ENCODE measurements around the gene IL4. TPM values are rescaled to one million over a fixed set of nuclear protein-coding genes. Genes with fewer than 3 reads are reported as not detected.

Gene IL4
- total RNA-seq, 1 donor from 2014 or later, result not detected

DNA sequence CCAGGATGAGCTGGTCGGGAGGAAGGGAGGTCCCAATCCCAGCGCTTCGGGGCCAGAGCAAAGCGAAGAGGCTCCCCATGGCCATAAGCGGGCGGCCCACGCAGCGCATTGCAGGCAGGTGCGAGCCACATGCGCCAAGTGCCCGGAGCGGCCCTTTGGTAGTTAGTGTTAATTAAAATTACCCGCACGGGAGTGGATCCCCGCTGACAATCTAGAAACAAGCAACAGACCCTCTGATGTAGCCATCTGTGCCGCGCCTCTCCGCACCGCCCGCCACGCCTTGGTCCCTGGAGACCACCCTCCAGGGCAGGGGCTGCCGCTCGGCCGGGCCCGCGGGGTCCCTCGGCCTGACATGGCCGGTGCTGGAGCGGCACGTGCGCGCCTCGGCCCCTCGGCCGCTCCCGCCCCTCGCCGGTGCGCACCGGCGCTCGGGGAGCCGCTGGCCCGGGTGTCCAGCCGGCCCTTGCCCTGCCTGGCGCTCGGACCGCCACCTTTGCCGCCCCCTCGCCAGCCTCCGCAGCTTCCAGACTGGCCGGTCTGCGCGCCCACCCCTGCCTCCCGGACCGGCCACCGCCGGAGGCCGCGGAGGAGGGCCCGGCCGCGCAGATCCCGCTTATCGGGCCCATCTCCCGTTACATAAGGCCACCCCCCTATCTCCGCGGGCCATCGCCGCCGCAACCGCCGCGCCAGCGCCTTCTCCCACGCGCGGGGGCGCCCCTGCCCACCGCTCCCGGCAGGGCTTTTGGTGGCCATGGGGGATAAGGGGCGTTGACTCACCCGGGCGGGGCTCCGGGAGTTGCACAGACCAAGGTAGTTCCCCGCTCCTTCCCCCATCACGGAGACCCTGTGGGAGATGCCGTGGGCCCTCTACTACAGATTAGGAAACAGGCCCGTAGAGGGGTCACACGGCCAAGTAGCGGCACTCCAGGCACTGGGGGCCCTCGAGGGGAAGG lies 17.7 kb upstream of the IL4 start:
- peaks cover 18% of the 10 kb centered on the region for H3K4me1 Mint-ChIP-seq
- H3K4me3 Mint-ChIP-seq, result peak overlapping the region; percentile 46
- H3K9me3 Mint-ChIP-seq, result peaks cover 7% of the 10 kb centered on the region
- no peak for DNase-seq (ENCODE audit: low spot score in 2 of 2, unreplicated experiment in 2 of 2)
- no peaks in the 10 kb centered on the region for H3K36me3 Mint-ChIP-seq
- TF ChIP-seq, protein P1, sequence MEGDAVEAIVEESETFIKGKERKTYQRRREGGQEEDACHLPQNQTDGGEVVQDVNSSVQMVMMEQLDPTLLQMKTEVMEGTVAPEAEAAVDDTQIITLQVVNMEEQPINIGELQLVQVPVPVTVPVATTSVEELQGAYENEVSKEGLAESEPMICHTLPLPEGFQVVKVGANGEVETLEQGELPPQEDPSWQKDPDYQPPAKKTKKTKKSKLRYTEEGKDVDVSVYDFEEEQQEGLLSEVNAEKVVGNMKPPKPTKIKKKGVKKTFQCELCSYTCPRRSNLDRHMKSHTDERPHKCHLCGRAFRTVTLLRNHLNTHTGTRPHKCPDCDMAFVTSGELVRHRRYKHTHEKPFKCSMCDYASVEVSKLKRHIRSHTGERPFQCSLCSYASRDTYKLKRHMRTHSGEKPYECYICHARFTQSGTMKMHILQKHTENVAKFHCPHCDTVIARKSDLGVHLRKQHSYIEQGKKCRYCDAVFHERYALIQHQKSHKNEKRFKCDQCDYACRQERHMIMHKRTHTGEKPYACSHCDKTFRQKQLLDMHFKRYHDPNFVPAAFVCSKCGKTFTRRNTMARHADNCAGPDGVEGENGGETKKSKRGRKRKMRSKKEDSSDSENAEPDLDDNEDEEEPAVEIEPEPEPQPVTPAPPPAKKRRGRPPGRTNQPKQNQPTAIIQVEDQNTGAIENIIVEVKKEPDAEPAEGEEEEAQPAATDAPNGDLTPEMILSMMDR (IDR thresholded peaks at IDR 0.05; ENCODE audit: unreplicated experiment), result no peak
- H3K27ac Mint-ChIP-seq, result no peak overlapping the region
- peaks cover 61% of the 10 kb centered on the region for H3K27me3 Mint-ChIP-seq (ENCODE audit: low read depth)

GRCh38 chr5:132656774-132657355 lies 16.9 kb upstream of the IL4 start:
- H3K4me3 Mint-ChIP-seq, result peak overlapping the region; percentile 26
- H3K27ac Mint-ChIP-seq, result no peak overlapping the region
- peaks cover 56% of the 10 kb centered on the region for H3K27me3 Mint-ChIP-seq (ENCODE audit: low read depth)
- TF ChIP-seq, protein P1 (IDR thresholded peaks at IDR 0.05; ENCODE audit: unreplicated experiment), result no peak
- peaks cover 1% of the 10 kb centered on the region for H3K9me3 Mint-ChIP-seq
- DNase-seq (ENCODE audit: low spot score in 2 of 2, unreplicated experiment in 2 of 2), result no peak
- peaks cover 20% of the 10 kb centered on the region for H3K4me1 Mint-ChIP-seq
- no peaks in the 10 kb centered on the region for H3K36me3 Mint-ChIP-seq

DNA sequence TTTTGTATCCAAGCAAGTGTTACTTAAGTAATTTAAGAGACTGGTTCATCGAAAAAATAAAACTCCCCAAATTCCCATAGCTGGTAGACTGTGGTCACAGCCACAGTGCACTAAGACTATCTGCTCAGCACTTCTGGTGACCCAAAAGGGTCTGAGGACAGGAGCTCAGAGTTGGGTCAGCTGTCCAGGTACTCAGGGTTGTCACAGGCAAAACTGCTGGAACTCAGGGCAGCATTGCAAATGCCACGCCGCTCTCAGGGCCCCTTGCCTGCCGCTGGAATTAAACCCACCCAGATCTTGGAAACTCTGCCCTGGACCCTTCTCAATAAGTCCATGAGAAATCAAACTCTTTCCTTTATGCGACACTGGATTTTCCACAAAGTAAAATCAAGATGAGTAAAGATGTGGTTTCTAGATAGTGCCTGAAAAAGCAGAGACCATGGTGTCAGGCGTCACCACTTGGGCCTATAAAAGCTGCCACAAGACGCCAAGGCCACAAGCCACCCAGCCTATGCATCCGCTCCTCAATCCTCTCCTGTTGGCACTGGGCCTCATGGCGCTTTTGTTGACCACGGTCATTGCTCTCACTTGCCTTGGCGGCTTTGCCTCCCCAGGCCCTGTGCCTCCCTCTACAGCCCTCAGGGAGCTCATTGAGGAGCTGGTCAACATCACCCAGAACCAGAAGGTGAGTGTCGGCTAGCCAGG lies 16.0 kb upstream of the IL4 start, which contains the start of gene IL13:
TSS of gene IL13 (plus strand) at position 498 of the 705 bp plus-strand sequence. CDS start at position 512, 14 bp downstream.
- no peak within 1 kb of the TSS for H3K27ac Mint-ChIP-seq
- H3K9me3 Mint-ChIP-seq, result no peaks in the 10 kb centered on the region
- peak within 1 kb of the TSS; percentile 17 for H3K4me3 Mint-ChIP-seq
- H3K36me3 Mint-ChIP-seq, result no peaks in the 10 kb centered on the region
- TF ChIP-seq, protein P1 (IDR thresholded peaks at IDR 0.05; ENCODE audit: unreplicated experiment), result no peak
- H3K27me3 Mint-ChIP-seq (ENCODE audit: low read depth), result peaks cover 50% of the 10 kb centered on the region
- no peak for DNase-seq (ENCODE audit: low spot score in 2 of 2, unreplicated experiment in 2 of 2)
- peaks cover 20% of the 10 kb centered on the region for H3K4me1 Mint-ChIP-seq

- no peaks in the 10 kb centered on the region for H3K36me3 Mint-ChIP-seq
Measured at GRCh38 chr5:132658381-132659302, 15.1 kb upstream of the IL4 start.

More at GRCh38 chr5:132658381-132659302, 15.1 kb upstream of the IL4 start:
- Mint-ChIP-seq H3K27me3 (ENCODE audit: low read depth) (peaks cover 45% of the 10 kb centered on the region), H3K9me3 (no peaks in the 10 kb centered on the region), H3K4me3 (no peak overlapping the region), H3K27ac (no peak overlapping the region), H3K4me1 (peaks cover 27% of the 10 kb centered on the region)
- TF ChIP-seq, protein P1 (IDR thresholded peaks at IDR 0.05; ENCODE audit: unreplicated experiment), result no peak
- DNase-seq (ENCODE audit: low spot score in 2 of 2, unreplicated experiment in 2 of 2), result no peak
